Tongue (tissue), 2 donors: Measurements from ENCODE around the gene C1RL. TPM values are rescaled to one million over a fixed set of nuclear protein-coding genes. Genes with fewer than 3 reads are reported as not detected.

ENCODE experiments used
- DNase-seq: peaks from one replicate; pipeline ENCODE4 v3.0.0-alpha.2; 2015
- total RNA-seq: library from RNA; depleted of rRNA; stranded (reverse); fragments of >200 nt; gene quantifications from one replicate; pipeline ENCODE4 v1.2.3, GENCODE V29; 2014

C1RL gene
- total RNA-seq, 1 donor from 2014 or later = 23.1 TPM

DNA sequence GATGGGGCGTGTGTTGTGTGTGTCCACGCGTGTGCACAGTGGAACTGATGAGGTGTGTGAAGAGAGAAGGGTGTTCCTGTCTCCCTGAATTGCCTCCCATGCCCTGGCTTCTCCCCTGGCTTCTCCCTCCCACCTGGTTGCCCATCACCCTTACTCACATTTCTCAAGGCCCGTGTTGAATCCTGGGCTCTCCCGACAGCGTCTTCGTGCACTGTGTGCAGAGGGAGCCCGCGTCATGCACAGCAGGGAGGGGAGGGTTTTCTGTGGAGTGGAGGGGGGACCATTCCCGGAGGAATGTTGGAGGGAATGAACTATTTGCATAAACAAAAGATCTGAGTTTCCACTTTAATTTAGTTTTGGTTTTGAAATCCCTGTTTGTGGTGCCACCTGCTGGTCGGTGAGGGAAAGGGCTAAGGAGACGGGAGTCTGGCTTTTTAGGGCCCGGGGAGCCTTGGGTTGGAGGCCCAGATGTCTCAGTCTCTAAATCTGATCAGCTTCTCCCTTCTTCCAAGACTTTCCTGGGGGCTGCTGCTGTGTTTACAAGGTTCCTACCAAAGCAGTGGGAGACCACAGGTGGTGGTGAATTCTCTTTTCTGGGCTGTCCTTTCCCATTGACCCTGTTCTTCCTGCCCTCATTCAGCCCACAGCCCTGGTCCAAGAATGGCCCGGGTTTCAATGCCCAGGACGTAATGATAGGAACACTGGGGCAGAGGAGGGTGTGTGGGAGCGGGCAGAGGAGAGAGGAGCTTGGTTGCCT is 16.6 kb downstream of the C1RL start, which contains the start of gene C1R:
Gene C1R, minus strand, starts transcription at position 217 of the 757 bp plus-strand sequence. Its CDS starts 57 bp downstream, at position 160.
- peak; percentile 90 for DNase-seq

GRCh38 chr12:7091660-7092228 is 17.3 kb downstream of the C1RL start:
- no peak for DNase-seq

- no peak for DNase-seq
These were observed 17.8 kb downstream of the C1RL start for GRCh38 chr12:7091171-7091570.

DNA sequence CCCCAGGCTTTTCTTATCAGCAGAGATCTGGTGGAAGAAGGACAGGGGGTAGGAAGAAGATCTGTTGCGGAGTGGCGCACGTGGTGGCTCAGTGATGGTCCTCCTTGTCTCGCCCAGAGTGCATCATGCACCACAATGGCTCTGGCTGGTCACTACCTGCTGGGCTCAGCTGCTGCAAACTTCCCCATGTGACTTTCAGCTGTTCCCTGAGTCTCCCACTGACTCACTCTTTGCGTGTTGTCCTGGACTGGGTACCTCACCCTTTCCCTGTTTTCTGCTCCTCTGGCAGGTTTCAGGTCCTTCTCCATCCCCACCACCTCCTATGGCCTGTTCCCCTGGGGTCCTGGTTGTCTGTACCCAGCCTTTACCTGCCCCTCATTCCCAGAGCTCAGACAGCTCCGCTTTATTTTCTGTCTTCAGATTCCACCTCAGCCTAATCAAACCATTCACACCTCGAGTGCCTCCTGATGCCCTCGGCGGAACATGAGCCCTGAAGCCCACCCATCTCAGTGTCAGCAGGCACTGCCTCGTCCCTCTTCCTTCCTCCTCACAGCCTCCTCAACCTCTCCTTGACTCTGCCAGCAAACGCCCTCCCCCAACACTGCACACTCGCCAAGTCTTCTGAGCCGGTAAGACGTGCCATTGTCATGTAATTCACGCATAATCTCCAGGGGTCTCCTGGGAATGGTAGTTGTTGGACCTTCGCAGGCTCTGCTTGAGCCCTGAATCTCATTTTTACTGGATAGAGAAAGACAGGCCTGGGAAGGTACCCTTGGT is 18.6 kb downstream of the C1RL start:
- no peak for DNase-seq

GRCh38 chr12:7089196-7089871 is 19.7 kb downstream of the C1RL start:
- DNase-seq = no peak

- DNase-seq = no peak
These were observed 25.9 kb downstream of the C1RL start for GRCh38 chr12:7083125-7083524.

DNA sequence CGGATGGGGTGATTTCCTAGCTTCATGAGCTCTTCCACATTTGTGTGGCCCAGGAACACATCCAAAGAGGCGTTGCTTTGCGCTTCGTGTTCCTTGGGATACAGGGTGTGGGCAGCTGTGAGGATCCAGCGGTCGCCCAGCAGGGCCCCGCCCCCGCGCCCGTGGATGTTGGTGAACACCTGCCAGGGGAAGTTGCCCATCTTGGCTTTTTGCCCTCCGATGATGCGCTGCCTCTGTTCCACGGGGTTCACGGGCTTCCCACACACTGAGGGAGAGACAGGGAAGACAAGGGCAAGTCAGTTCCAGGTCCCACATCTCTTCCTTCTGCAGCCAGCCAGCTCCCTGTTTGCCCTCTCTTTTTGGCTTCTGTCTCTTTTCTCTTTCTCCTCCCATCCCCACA is 28.0 kb downstream of the C1RL start:
- DNase-seq = no peak

- DNase-seq = no peak
These were observed 29.2 kb downstream of the C1RL start for GRCh38 chr12:7079826-7080125.

DNA sequence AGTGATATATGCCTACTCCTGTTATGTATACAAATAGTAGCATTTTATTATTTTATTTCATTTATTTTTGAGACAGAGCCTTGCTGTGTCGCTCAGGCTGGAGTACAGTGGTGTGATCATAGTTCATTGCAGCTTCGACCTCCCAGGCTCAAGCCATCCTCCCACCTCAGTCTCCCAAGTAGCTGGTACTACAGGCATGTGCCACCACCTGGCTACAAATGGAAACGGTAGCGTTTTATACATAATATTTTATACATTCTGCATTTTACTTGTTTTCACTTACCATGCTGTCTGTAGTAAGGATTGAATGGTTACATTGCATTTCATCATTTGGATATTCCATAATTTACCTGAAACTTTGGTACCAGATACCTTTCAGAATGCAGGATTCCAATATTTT is 30.9 kb downstream of the C1RL start:
- DNase-seq = no peak

- DNase-seq = no peak
These were observed 32.5 kb downstream of the C1RL start for GRCh38 chr12:7076493-7076892.

- no peak for DNase-seq
These were observed 33.1 kb downstream of the C1RL start for GRCh38 chr12:7075939-7076338.

DNA sequence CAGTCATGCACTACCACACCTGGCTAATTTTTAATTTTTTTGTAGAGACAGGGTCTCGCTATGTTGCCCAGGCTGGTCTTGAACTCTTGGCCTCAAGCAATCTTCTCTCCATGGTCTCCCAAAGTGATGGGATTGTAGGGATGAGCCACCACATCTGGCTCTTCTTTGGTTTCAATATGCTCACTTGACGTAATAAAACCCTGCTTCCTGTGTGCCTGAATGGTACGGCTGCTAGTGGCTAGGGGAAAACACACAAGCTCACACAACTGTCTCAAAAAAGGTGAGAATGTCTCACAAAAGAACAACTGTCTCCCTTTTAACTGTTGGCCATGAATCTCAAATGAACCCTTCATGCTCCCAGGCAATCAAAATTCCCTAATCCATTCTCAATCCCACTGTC is 33.5 kb downstream of the C1RL start:
- DNase-seq = no peak

- DNase-seq = no peak
These were observed 35.1 kb downstream of the C1RL start for GRCh38 chr12:7073946-7074345.

DNA sequence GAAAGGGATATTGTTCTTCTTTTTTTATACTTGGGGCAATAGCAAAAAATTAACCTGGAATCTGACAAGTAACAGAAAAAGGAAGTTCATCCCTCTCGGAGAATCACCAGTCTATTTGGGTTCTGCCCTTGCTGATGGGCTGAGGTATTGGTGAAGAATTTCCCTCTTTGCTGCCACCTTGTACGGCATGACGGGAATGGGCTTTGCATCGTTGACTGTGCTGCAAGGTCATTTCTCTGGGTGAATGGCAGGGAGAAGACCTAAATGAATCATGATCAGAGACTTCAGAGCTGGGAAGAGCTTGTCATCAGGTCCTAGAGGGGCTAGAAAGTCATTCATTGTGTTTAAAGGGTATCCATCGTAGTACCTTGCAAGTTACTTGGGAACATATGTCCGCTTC is 36.5 kb downstream of the C1RL start:
- DNase-seq = no peak

GRCh38 chr12:7072035-7072434 is 37.0 kb downstream of the C1RL start:
- no peak for DNase-seq

DNA sequence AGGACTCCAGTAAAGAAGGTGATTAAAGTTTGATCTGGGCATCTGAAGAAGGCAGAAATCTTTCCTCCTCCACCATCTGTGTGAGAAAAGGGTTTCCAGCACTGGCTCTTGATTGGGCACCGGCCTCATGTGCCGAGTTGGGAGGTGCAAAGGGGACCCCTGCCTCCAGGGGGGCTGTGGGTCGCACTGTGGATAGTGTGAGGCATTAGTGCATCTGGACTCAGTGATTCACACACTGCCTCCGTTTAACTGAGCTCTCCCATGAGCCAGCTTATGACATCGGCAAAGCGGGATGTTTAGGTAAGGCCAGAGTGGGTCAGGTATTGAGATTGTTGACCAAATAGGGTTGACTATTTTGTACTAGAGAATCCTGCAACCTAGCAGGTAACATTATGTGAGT is 39.6 kb downstream of the C1RL start:
- DNase-seq = no peak

GRCh38 chr12:7068994-7069346 is 40.0 kb downstream of the C1RL start:
- no peak for DNase-seq

- DNase-seq = peak; percentile 53
These were observed 40.6 kb downstream of the C1RL start for GRCh38 chr12:7068240-7068993.

GRCh38 chr12:7067096-7067495 is 41.9 kb downstream of the C1RL start:
- no peak for DNase-seq

DNA sequence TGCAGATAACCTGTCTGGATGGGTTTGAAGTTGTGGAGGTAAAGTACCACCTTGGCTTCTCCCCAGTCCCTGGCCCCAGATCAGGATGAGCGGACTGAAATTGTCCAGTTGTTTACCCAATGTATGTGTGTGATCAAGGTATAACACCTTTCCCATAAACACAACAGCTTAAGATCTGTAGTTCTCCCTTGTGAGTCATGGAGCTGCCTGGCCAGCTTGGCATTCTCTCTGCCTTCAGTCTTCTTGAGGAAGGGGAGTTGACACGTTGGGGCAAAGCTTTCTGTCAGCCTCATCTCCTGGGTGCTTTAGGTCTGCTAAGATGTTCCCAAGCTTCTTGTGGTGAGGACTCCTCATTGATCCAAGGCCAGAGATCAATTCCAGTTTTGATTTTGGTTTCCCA is 42.4 kb downstream of the C1RL start:
- no peak for DNase-seq

DNA sequence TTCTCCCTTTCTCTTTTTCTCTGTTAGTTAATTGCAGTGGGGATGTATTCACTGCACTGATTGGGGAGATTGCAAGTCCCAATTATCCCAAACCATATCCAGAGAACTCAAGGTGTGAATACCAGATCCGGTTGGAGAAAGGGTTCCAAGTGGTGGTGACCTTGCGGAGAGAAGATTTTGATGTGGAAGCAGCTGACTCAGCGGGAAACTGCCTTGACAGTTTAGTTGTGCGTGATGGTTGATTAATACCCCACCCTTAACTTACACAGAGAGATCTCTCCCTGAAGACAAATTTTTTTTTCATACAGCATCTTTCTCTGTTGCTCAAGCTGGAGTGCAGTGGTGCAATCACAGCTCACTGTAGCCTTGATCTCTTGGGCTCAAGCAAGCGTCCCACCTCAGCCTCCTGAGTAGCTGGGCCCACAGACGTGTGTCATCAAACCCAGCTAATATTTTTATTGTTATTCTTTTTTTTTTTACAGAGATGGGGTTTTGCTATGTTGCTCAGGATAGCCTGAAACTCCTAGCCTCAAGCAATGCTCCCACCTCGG is 43.9 kb downstream of the C1RL start:
- no peak for DNase-seq

GRCh38 chr12:7064516-7064915 is 44.5 kb downstream of the C1RL start:
- no peak for DNase-seq
